GM12878 (cell line): ENCODE results near the gene TRUB1. TPM values are rescaled to one million over a fixed set of nuclear protein-coding genes. Genes with fewer than 3 reads are reported as not detected.

ENCODE experiments used
- ATAC-seq: fragments of 200-7000 bp; cut with Tn5 transposase; 3 replicates; pipeline ENCODE4 v1.9.1; 2020; ENCODE audit warnings: mild to moderate bottlenecking, moderate library complexity
- BruUV-seq: library from RNA; stranded (reverse); fragments of 400-500 nt; replicated peaks from 2 replicates; lab custom pipeline; 2021; lab: Mats Ljungman, UMichigan
- CTCF ChIA-PET: fragments of 300-600 bp; sonication (Branson Sonifier 250); formaldehyde crosslinking; extraction: SDS; loops from one replicate; lab custom pipeline; 2021; ENCODE audit warnings: inconsistent platforms; lab: Yijun Ruan, JAX
- POLR2A ChIA-PET: fragments of 350-600 bp; formaldehyde crosslinking; extraction: SDS; loops from one replicate; lab custom pipeline; 2021; ENCODE audit warnings: inconsistent platforms; lab: Charles Lee
- RAD21 ChIA-PET: fragments of 300-600 bp; sonication (Branson Sonifier 250); formaldehyde crosslinking; loops from one replicate; lab custom pipeline; 2023; ENCODE audit warnings: antibody characterized with exemption; ENCODE audit not compliant: unreplicated experiment; lab: Charles Lee
- SMC1A ChIA-PET: fragments of 300-600 bp; sonication (Branson Sonifier 250); formaldehyde crosslinking; loops from one replicate; lab custom pipeline; 2023; ENCODE audit not compliant: unreplicated experiment, uncharacterized antibody; lab: Charles Lee
- DNase-seq: peaks from one replicate; pipeline ENCODE4 v3.0.0-alpha.2; 2011; ENCODE audit warnings: low read depth, low spot score
- FAIRE-seq: peaks from 3 replicates; lab custom pipeline; 2011; peaks lifted over from hg19 to GRCh38; lab: Jason Lieb, UNC
- H2AFZ ChIP-seq: 2 replicates; pipeline ENCODE4 v1.6.0; 2011; ENCODE audit warnings: low read depth, low read length, control low read depth; ENCODE audit not compliant: control insufficient read depth
- H3K27ac ChIP-seq: 2 replicates; pipeline ENCODE4 v1.5.1; 2011; ENCODE audit warnings: control low read depth; ENCODE audit not compliant: control insufficient read depth, insufficient read depth
- H3K27me3 ChIP-seq, 2 experiments: replicated peaks in 1 of 2; 2 replicates each; pipeline versions ENCODE4 v1.6.0 to v1.6.1; 2011; ENCODE audit warnings: low read length in 1 of 2; ENCODE audit not compliant: control insufficient read depth in 2 of 2, insufficient read depth in 2 of 2
- H3K36me3 ChIP-seq, 2 experiments: 2 replicates each; pipeline ENCODE4 v1.5.1; 2011; ENCODE audit warnings: low read length in 1 of 2; ENCODE audit not compliant: control insufficient read depth in 2 of 2, insufficient read depth in 2 of 2
- H3K4me1 ChIP-seq: 2 replicates; pipeline ENCODE4 v1.6.1; 2011; ENCODE audit warnings: mild to moderate bottlenecking, low read length, moderate library complexity, mixed read lengths; ENCODE audit not compliant: control insufficient read depth, insufficient read depth
- H3K4me2 ChIP-seq: 2 replicates; pipeline ENCODE4 v1.6.0; 2011; ENCODE audit warnings: control low read depth; ENCODE audit not compliant: control insufficient read depth, insufficient read depth
- H3K4me3 ChIP-seq: fragments of 200-600 bp; sonication (generic); 2 replicates; pipeline ENCODE4 v1.5.1; 2016
- H3K79me2 ChIP-seq: 2 replicates; pipeline ENCODE4 v1.6.0; 2011; ENCODE audit warnings: low read length; ENCODE audit not compliant: control insufficient read depth, insufficient read depth
- H3K9ac ChIP-seq: 2 replicates; pipeline ENCODE4 v1.8.0; 2011; ENCODE audit warnings: low read length, control low read depth, mixed read lengths; ENCODE audit not compliant: control insufficient read depth, insufficient read depth
- H3K9me3 ChIP-seq: replicated peaks from 3 replicates; pipeline ENCODE4 v1.5.1; 2011; ENCODE audit warnings: mild to moderate bottlenecking, low read length; ENCODE audit not compliant: control insufficient read depth, insufficient read depth
- H4K20me1 ChIP-seq: 2 replicates; pipeline ENCODE4 v1.6.0; 2011; ENCODE audit not compliant: control insufficient read depth, insufficient read depth
- BACH1 ChIP-seq: fragments of 450-650 bp; IDR thresholded peaks from 2 replicates; pipeline ENCODE4 v1.6.1; 2017; ENCODE audit warnings: mild to moderate bottlenecking, borderline replicate concordance
- E4F1 ChIP-seq: fragments of 450-650 bp; IDR thresholded peaks from 2 replicates; pipeline ENCODE4 v1.6.1; 2018; ENCODE audit warnings: borderline replicate concordance, mild to moderate bottlenecking; ENCODE audit not compliant: partially characterized antibody
- HDAC6 ChIP-seq: fragments of 200-600 bp; sonication (generic); IDR thresholded peaks from one replicate; pipeline ENCODE4 v1.8.0; 2017; ENCODE audit warnings: antibody characterized with exemption; ENCODE audit not compliant: unreplicated experiment
- RAD51 ChIP-seq: fragments of 450-650 bp; IDR thresholded peaks from 2 replicates; pipeline ENCODE4 v1.6.1; 2016; ENCODE audit warnings: moderate library complexity, mild to moderate bottlenecking, inconsistent platforms
- WGBS: methylation state at CpG from one replicate; pipeline ENCODE4 v1.1.6; 2016; ENCODE audit warnings: low lambda C conversion rate; ENCODE audit not compliant: insufficient replicate concordance, insufficient coverage; ENCODE audit errors: missing lambda C conversion rate; 5-methylcytosine and 5-hydroxymethylcytosine counted together
- in situ Hi-C: fragments of 300-500 bp; cut with MboI; formaldehyde crosslinking; loops from 9 replicates; pipeline ENCODE4 v1.14.3; 2018; ENCODE audit warnings: mixed read lengths
- intact Hi-C: fragments of 100-400 bp; cut with micrococcal nuclease; formaldehyde crosslinking; loops from one replicate; pipeline ENCODE4 v1.14.2; 2022; ENCODE audit not compliant: unreplicated experiment
- polyA plus RNA-seq, 11 experiments: library from polyadenylated mRNA; depleted of rRNA in 4 of 11; unstranded in 6 of 11; stranded (reverse) in 5 of 11; fragments of >200 nt; fragmentation: Nextera tagmentation in 4 of 11; fragmentation: Illumina TruSeq in 1 of 11; extraction: Ambion mirVana in 4 of 11; extraction: Trizol in 1 of 11; gene quantifications; 1 replicate in 1 of 11; 2 replicates in 10 of 11; pipeline versions ENCODE4 v1.2.1 to v1.2.3, GENCODE V29; 2011 to 2016; ENCODE audit warnings: inconsistent platforms in 2 of 11, missing spikeins in 2 of 11, low read depth in 1 of 11
- total RNA-seq, 4 experiments: library from RNA; depleted of rRNA in 3 of 4; stranded (reverse); fragments of >200 nt in 3 of 4; fragmentation: Illumina TruSeq in 1 of 4; extraction: Trizol in 1 of 4; gene quantifications; 2 replicates each; pipeline versions ENCODE4 v1.2.1 to v1.2.3, GENCODE V29; 2013 to 2021

Gene TRUB1
- total and polyA plus RNA-seq, 10 of the 15 experiments (the other 5 are each of a cell fraction or from before 2014, with no cell fraction given) = 8.1 to 24.0 (median 15.9) TPM

GRCh38 chr10:114920459-114920858 lies 17.5 kb upstream of the TRUB1 start (continued):
- TF ChIP-seq E4F1 (no peak), RAD51 (no peak), BACH1 (no peak)

- Histone ChIP-seq H3K9ac (no peak overlapping the region), H3K79me2 (no peaks in the 10 kb centered on the region), H3K9me3 (no peaks in the 10 kb centered on the region), H4K20me1 (no peaks in the 10 kb centered on the region), H3K27me3 (no peaks in the 10 kb centered on the region), H2AFZ (no peak overlapping the region), H3K27ac (no peak overlapping the region), H3K36me3 (no peaks in the 10 kb centered on the region), H3K4me2 (no peak overlapping the region), H3K4me1 (no peaks in the 10 kb centered on the region), H3K4me3 (no peak overlapping the region)
- intact Hi-C loops = no loop called here
- POLR2A ChIA-PET = no interaction called here
- no TSS peak for BruUV-seq
- DNase-seq = no peak
- CTCF ChIA-PET = no interaction called here
- in situ Hi-C loops = no loop called here
- ATAC-seq = no peak
- RAD21 ChIA-PET = no interaction called here
- no peak for FAIRE-seq
- 53% methylated on average over 4 of the region's 4 CpGs for WGBS
- SMC1A ChIA-PET = interaction anchor here (1.6 to 1.8 kb wide), 2 partner anchors 10 to 92 kb away, joined by 5 to 6 read pairs; no protein-coding TSS in a partner anchor
- TF ChIP-seq HDAC6 = no peak
These were observed 16.0 kb upstream of the TRUB1 start for GRCh38 chr10:114922003-114922402.
